ENCODE results near the gene STK10.

The STK10 gene

GRCh38 chr5:172188893-172189692, 1.1 kb upstream of the STK10 start:
- no peak for DNase-seq (ENCODE audit: low spot score)

GRCh38 chr5:172187118-172188032, 649 bp downstream of the STK10 start:
- peak; percentile 78 for DNase-seq (ENCODE audit: low spot score)

GRCh38 chr5:172186114-172186695, 1.8 kb downstream of the STK10 start:
- no peak for DNase-seq (ENCODE audit: low spot score)

- no peak for DNase-seq (ENCODE audit: low spot score)
These were observed 2.9 kb downstream of the STK10 start for GRCh38 chr5:172185096-172185461.

- DNase-seq (ENCODE audit: low spot score), result no peak
These were observed 4.1 kb downstream of the STK10 start for GRCh38 chr5:172183881-172184280.

GRCh38 chr5:172182291-172182690, 5.7 kb downstream of the STK10 start:
- DNase-seq (ENCODE audit: low spot score), result no peak

GRCh38 chr5:172180936-172181335, 7.1 kb downstream of the STK10 start:
- no peak for DNase-seq (ENCODE audit: low spot score)

GRCh38 chr5:172178991-172179989, 8.7 kb downstream of the STK10 start:
- DNase-seq (ENCODE audit: low spot score), result no peak

- no peak for DNase-seq (ENCODE audit: low spot score)
These were observed 9.6 kb downstream of the STK10 start for GRCh38 chr5:172178301-172178987.

- DNase-seq (ENCODE audit: low spot score), result no peak
These were observed 10.8 kb downstream of the STK10 start for GRCh38 chr5:172177176-172177575.

- no peak for DNase-seq (ENCODE audit: low spot score)
These were observed 12.7 kb downstream of the STK10 start for GRCh38 chr5:172175263-172175719.

- DNase-seq (ENCODE audit: low spot score), result peak; percentile 46
These were observed 14.4 kb downstream of the STK10 start for GRCh38 chr5:172173564-172174153.

- DNase-seq (ENCODE audit: low spot score), result no peak
These were observed 15.0 kb downstream of the STK10 start for GRCh38 chr5:172172912-172173563.

GRCh38 chr5:172171118-172171517, 16.9 kb downstream of the STK10 start:
- no peak for DNase-seq (ENCODE audit: low spot score)

- no peak for DNase-seq (ENCODE audit: low spot score)
These were observed 17.7 kb downstream of the STK10 start for GRCh38 chr5:172170251-172170701.

- no peak for DNase-seq (ENCODE audit: low spot score)
These were observed 18.8 kb downstream of the STK10 start for GRCh38 chr5:172169216-172169615.

GRCh38 chr5:172168311-172168710, 19.7 kb downstream of the STK10 start:
- DNase-seq (ENCODE audit: low spot score), result no peak

- no peak for DNase-seq (ENCODE audit: low spot score)
These were observed 20.1 kb downstream of the STK10 start for GRCh38 chr5:172167895-172168294.

- no peak for DNase-seq (ENCODE audit: low spot score)
These were observed 21.8 kb downstream of the STK10 start for GRCh38 chr5:172166030-172166826.

All from AG20443 (cell line).